MM.1S (cell line): ENCODE results near the gene RHOF.

ENCODE experiments used
- DNase-seq: peaks from one replicate; pipeline ENCODE4 v3.0.0-alpha.2; 2015
- H2AFZ ChIP-seq: fragments of 300-600 bp; sonication (generic); 2 replicates; pipeline ENCODE4 v1.6.0; 2016; ENCODE audit warnings: antibody characterized with exemption, low read length
- H3F3A ChIP-seq: fragments of 300-600 bp; sonication (generic); 2 replicates; pipeline ENCODE4 v1.6.1; 2016; ENCODE audit warnings: mild to moderate bottlenecking, antibody characterized with exemption, low read length, moderate library complexity, mixed read lengths; ENCODE audit not compliant: insufficient read depth
- H3K27ac ChIP-seq: fragments of 300-600 bp; sonication (generic); 2 replicates; pipeline ENCODE4 v1.5.1; 2016; ENCODE audit warnings: mild to moderate bottlenecking, low read length
- H3K27me3 ChIP-seq: fragments of 300-600 bp; sonication (generic); replicated peaks from 2 replicates; pipeline ENCODE4 v1.6.0; 2016; ENCODE audit warnings: low read length; ENCODE audit not compliant: insufficient read depth
- H3K36me3 ChIP-seq: fragments of 300-600 bp; sonication (generic); replicated peaks from 2 replicates; pipeline ENCODE4 v1.6.1; 2016; ENCODE audit warnings: mild to moderate bottlenecking, low read length, mixed read lengths; ENCODE audit not compliant: insufficient read depth
- H3K4me1 ChIP-seq: fragments of 300-600 bp; sonication (generic); 2 replicates; pipeline ENCODE4 v1.6.1; 2016; ENCODE audit warnings: low read length, mixed read lengths
- H3K4me2 ChIP-seq: fragments of 300-600 bp; sonication (generic); 2 replicates; pipeline ENCODE4 v1.6.0; 2016; ENCODE audit warnings: low read depth, low read length
- H3K4me3 ChIP-seq: fragments of 300-600 bp; sonication (generic); 2 replicates; pipeline ENCODE4 v1.5.1; 2016; ENCODE audit warnings: low read length, mixed read lengths
- H3K79me2 ChIP-seq: fragments of 300-600 bp; sonication (generic); 2 replicates; pipeline ENCODE4 v1.6.1; 2016; ENCODE audit warnings: mixed run types, low read length, mixed read lengths
- H3K9ac ChIP-seq: fragments of 300-600 bp; sonication (generic); 2 replicates; pipeline ENCODE4 v1.6.1; 2016; ENCODE audit warnings: low read length, mixed read lengths
- H3K9me2 ChIP-seq: fragments of 300-600 bp; sonication (generic); replicated peaks from 2 replicates; pipeline ENCODE4 v1.6.1; 2016; ENCODE audit warnings: mild to moderate bottlenecking, low read length, mixed read lengths; ENCODE audit not compliant: insufficient read depth
- H3K9me3 ChIP-seq: fragments of 300-600 bp; sonication (generic); replicated peaks from 2 replicates; pipeline ENCODE4 v1.6.1; 2016; ENCODE audit warnings: mild to moderate bottlenecking, low read length, mixed read lengths; ENCODE audit not compliant: insufficient read depth
- H4K20me1 ChIP-seq: fragments of 300-600 bp; sonication (generic); 2 replicates; pipeline ENCODE4 v1.6.1; 2016; ENCODE audit warnings: mild to moderate bottlenecking, low read length, moderate library complexity, mixed read lengths; ENCODE audit not compliant: insufficient read depth
- EZH2 ChIP-seq: fragments of 300-600 bp; sonication (generic); optimal IDR thresholded peaks from 2 replicates; pipeline ENCODE3; 2017; ENCODE audit warnings: low read depth, mild to moderate bottlenecking, antibody characterized with exemption, low read length, mixed read lengths
- EZH2phosphoT487 ChIP-seq: fragments of 300-600 bp; sonication (generic); IDR thresholded peaks from 2 replicates; pipeline ENCODE4 v1.6.1; 2018; ENCODE audit warnings: antibody characterized with exemption, low read length
- TF ChIP-seq, protein P1 (sequence below): fragments of 300-600 bp; sonication (generic); IDR thresholded peaks from 2 replicates; pipeline ENCODE4 v1.5.1; 2016; ENCODE audit warnings: antibody characterized with exemption, low read length, mixed read lengths

The RHOF gene

DNA sequence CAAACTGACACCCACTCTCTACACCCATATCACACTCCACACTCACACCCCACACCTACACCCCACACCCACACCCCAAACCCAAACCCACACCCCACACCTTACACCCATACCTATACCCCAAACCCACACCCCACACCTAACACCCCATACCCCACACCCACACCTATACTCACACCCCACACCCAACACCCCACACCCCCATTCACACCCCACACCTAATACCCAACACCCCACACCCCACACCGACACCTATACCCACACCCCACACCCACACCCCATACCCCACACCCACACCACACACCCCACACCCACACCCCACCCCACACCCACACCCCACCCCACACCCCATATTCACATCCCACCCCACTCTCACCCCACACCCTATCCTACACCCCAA is 42.5 kb downstream of the RHOF start:
- Histone ChIP-seq H3K4me1 (no peaks in the 10 kb centered on the region), H3K9me2 (no peaks in the 10 kb centered on the region), H2AFZ (no peak overlapping the region), H3K9ac (no peak overlapping the region), H3K4me2 (no peak overlapping the region), H3K27me3 (no peaks in the 10 kb centered on the region), H3K79me2 (no peaks in the 10 kb centered on the region), H3K27ac (no peak overlapping the region), H3K9me3 (no peaks in the 10 kb centered on the region), H3K36me3 (no peaks in the 10 kb centered on the region), H3K4me3 (no peak overlapping the region), H3F3A (no peaks in the 10 kb centered on the region), H4K20me1 (no peaks in the 10 kb centered on the region)
- TF ChIP-seq EZH2phosphoT487 (no peak), EZH2 (no peak)
- TF ChIP-seq, protein P1, sequence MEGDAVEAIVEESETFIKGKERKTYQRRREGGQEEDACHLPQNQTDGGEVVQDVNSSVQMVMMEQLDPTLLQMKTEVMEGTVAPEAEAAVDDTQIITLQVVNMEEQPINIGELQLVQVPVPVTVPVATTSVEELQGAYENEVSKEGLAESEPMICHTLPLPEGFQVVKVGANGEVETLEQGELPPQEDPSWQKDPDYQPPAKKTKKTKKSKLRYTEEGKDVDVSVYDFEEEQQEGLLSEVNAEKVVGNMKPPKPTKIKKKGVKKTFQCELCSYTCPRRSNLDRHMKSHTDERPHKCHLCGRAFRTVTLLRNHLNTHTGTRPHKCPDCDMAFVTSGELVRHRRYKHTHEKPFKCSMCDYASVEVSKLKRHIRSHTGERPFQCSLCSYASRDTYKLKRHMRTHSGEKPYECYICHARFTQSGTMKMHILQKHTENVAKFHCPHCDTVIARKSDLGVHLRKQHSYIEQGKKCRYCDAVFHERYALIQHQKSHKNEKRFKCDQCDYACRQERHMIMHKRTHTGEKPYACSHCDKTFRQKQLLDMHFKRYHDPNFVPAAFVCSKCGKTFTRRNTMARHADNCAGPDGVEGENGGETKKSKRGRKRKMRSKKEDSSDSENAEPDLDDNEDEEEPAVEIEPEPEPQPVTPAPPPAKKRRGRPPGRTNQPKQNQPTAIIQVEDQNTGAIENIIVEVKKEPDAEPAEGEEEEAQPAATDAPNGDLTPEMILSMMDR: no peak
- no peak for DNase-seq

DNA sequence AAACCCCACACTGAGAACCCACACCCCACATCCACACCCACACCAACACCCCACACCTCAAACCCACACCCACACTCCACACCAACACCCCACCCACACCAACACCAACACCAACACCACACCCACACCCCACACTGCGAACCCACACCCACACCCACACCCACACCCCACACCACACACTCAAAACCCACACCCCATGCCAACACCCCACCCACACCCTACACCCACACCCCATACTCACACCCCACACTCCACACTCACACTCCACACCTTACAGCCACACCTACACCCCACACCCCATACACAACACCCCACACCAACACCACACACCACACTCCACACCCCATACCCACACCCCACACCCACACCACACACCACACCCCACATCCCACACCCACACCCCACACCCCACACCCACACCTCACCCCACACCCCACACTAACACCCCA is 43.0 kb downstream of the RHOF start:
- no peak overlapping the region for H3K9ac ChIP-seq
- H2AFZ ChIP-seq: no peak overlapping the region
- H3K9me2 ChIP-seq: no peaks in the 10 kb centered on the region
- no peak overlapping the region for H3K27ac ChIP-seq
- DNase-seq: no peak
- TF ChIP-seq EZH2 (no peak), EZH2phosphoT487 (no peak)
- TF ChIP-seq, protein P1: no peak
- no peak overlapping the region for H3K4me2 ChIP-seq
- H3K36me3 ChIP-seq: no peaks in the 10 kb centered on the region
- no peak overlapping the region for H3K4me3 ChIP-seq
- H3K79me2 ChIP-seq: no peaks in the 10 kb centered on the region
- no peaks in the 10 kb centered on the region for H3F3A ChIP-seq
- no peaks in the 10 kb centered on the region for H3K9me3 ChIP-seq
- H4K20me1 ChIP-seq: no peaks in the 10 kb centered on the region
- H3K4me1 ChIP-seq: no peaks in the 10 kb centered on the region
- H3K27me3 ChIP-seq: no peaks in the 10 kb centered on the region

DNA sequence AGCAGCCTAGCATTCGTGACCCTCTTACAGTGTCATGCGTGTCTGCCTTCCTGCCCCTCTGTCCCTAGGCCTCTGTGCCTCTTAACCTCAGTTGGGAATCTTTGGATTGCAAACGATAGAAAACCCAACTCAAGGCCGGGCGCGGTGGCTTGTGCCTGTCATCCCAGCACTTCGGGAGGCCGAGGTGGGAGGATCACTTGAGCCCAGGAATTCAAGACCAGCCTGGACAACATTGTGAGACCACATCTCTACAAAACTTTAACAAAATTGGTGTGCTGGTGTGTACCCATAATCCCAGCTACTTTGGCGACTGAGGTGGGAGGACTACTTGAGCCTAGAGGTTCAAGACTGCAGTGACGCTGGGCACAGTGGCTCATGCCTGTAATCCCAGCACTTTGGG is 44.2 kb downstream of the RHOF start:
- H3K9ac ChIP-seq: no peak overlapping the region
- no peaks in the 10 kb centered on the region for H4K20me1 ChIP-seq
- DNase-seq: no peak
- no peaks in the 10 kb centered on the region for H3K9me2 ChIP-seq
- no peak overlapping the region for H2AFZ ChIP-seq
- H3K9me3 ChIP-seq: no peaks in the 10 kb centered on the region
- H3F3A ChIP-seq: no peaks in the 10 kb centered on the region
- no peaks in the 10 kb centered on the region for H3K4me1 ChIP-seq
- no peaks in the 10 kb centered on the region for H3K27me3 ChIP-seq
- H3K36me3 ChIP-seq: no peaks in the 10 kb centered on the region
- H3K4me3 ChIP-seq: no peak overlapping the region
- H3K79me2 ChIP-seq: no peaks in the 10 kb centered on the region
- H3K27ac ChIP-seq: no peak overlapping the region
- H3K4me2 ChIP-seq: no peak overlapping the region
- TF ChIP-seq EZH2 (no peak), EZH2phosphoT487 (no peak)
- TF ChIP-seq, protein P1: no peak
